Measurements from ENCODE around the gene CACNA2D2. TPM values are rescaled to one million over a fixed set of nuclear protein-coding genes. Genes with fewer than 3 reads are reported as not detected.

Gene CACNA2D2
- total and polyA plus RNA-seq, 2 of the 4 experiments (the other 2 are of a cell fraction): 0.15 TPM; not detected in 1

DNA sequence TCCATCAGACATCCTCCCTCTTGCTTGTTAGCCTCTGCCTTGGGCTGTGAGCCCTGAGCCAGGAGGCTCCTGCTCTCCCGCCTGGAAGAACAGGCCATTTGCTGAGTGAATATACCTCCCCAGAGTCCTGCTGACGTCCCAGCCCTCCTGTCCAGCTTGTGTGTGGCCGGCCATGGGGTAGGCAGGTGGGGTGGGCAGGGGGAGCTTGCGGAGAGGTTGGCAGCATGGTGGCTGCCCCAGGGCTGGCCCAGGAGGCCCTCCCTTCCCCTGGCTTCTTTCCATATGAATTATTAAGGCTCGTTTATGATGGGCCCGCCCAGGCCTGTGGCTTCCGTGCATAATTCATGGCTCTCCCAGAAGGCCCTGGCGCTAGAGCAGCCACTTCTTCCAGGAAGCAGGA, 18.7 kb downstream of the CACNA2D2 start:
- DNase-seq: no peak
- Histone ChIP-seq H2BK120ac (ENCODE audit: low read depth, low read length) (no peak overlapping the region), H3K18ac (ENCODE audit: low read depth, low read length) (no peak overlapping the region), H4K8ac (ENCODE audit: low read depth in 2 of 2, low read length in 2 of 2) (no peak overlapping the region), H4K91ac (ENCODE audit: insufficient read depth, low read depth, low read length) (no peak overlapping the region), H3K23ac (ENCODE audit: low read depth, low read length) (no peak overlapping the region), H3K4me1 (ENCODE audit: control insufficient read depth, insufficient read depth, low read length) (no peaks in the 10 kb centered on the region), H3K79me1 (ENCODE audit: low read depth in 1 of 2, low read length in 2 of 2) (no peaks in the 10 kb centered on the region), H3K4me3 (ENCODE audit: insufficient read depth, low read depth, low read length) (no peak overlapping the region), H3K9me1 (ENCODE audit: insufficient read depth, low read length) (no peaks in the 10 kb centered on the region), H3K36me3 (ENCODE audit: control insufficient read depth, insufficient read depth, low read length) (no peaks in the 10 kb centered on the region), H2AFZ (replicated peaks; ENCODE audit: low read length, poor library complexity) (no peak overlapping the region), H3K4me2 (ENCODE audit: low read depth, low read length) (no peak overlapping the region), H3K4ac (ENCODE audit: low read depth, low read length) (no peak overlapping the region), H3K27me3 (ENCODE audit: control insufficient read depth, insufficient read depth, low read length) (peaks cover 29% of the 10 kb centered on the region), H3K14ac (replicated peaks; ENCODE audit: low read depth, low read length) (no peak overlapping the region), H3K27ac (ENCODE audit: insufficient read depth, low read length) (no peak overlapping the region), H3K9ac (ENCODE audit: low read depth, low read length) (no peak overlapping the region), H2BK20ac (ENCODE audit: low read depth, low read length) (no peak overlapping the region), H2AK9ac (replicated peaks; ENCODE audit: low read depth, low read length, poor library complexity) (no peak overlapping the region), H3K9me3 (ENCODE audit: control insufficient read depth, insufficient read depth, low read length) (no peaks in the 10 kb centered on the region), H4K20me1 (ENCODE audit: insufficient read depth, low read length) (no peaks in the 10 kb centered on the region), H2AK5ac (ENCODE audit: low read depth, low read length) (no peak overlapping the region), H3K56ac (ENCODE audit: extremely low read depth, insufficient read depth, low read length) (no peak overlapping the region), H2BK5ac (ENCODE audit: low read depth, low read length, poor library complexity, severe bottlenecking) (no peak overlapping the region), H2BK15ac (ENCODE audit: low read depth, low read length) (no peak overlapping the region), H4K5ac (ENCODE audit: low read depth, low read length) (no peak overlapping the region)
- CTCF ChIA-PET: no interaction called here
- BruUV-seq (replicated peaks): no TSS peak
- intact Hi-C loops (cut with micrococcal nuclease): no loop called here
- in situ Hi-C loops (cut with MboI; ENCODE audit: low sequenced_read_pairs): no loop called here
- POLR2A ChIA-PET (ENCODE audit: unreplicated experiment): no interaction called here
- TF ChIP-seq RFX5 (IDR thresholded peaks at IDR 0.05; ENCODE audit: low read depth, low read length): no peak
- no peak for TF ChIP-seq RAD21 (IDR thresholded peaks at IDR 0.05; ENCODE audit: low read length)
- no peak for TF ChIP-seq POLR2A (IDR thresholded peaks at IDR 0.05; ENCODE audit: low read depth, low read length)
- TF ChIP-seq NFE2L2 (IDR thresholded peaks at IDR 0.05; ENCODE audit: low read depth, low read length): no peak
- no peak for TF ChIP-seq CEBPB (IDR thresholded peaks at IDR 0.05; ENCODE audit: low read depth, low read length)
- no peak for TF ChIP-seq SMC3 (IDR thresholded peaks at IDR 0.05; ENCODE audit: low read depth, low read length)
- TF ChIP-seq FOS (IDR thresholded peaks at IDR 0.05; ENCODE audit: low read depth, low read length): no peak
- no peak for TF ChIP-seq CHD1 (IDR thresholded peaks at IDR 0.05; ENCODE audit: low read depth, low read length)
- no peak for TF ChIP-seq MXI1 (IDR thresholded peaks at IDR 0.05; ENCODE audit: borderline replicate concordance, low read depth, low read length)
- TF ChIP-seq MAZ (IDR thresholded peaks at IDR 0.05; ENCODE audit: borderline replicate concordance, low read depth, low read length): no peak
- TF ChIP-seq MAFK (IDR thresholded peaks at IDR 0.05; ENCODE audit: low read depth, low read length): no peak
- TF ChIP-seq ELK1 (IDR thresholded peaks at IDR 0.05; ENCODE audit: borderline replicate concordance, low read depth, low read length): no peak
- TF ChIP-seq RCOR1 (IDR thresholded peaks at IDR 0.05; ENCODE audit: insufficient replicate concordance, low read length): no peak
- TF ChIP-seq, protein P1, sequence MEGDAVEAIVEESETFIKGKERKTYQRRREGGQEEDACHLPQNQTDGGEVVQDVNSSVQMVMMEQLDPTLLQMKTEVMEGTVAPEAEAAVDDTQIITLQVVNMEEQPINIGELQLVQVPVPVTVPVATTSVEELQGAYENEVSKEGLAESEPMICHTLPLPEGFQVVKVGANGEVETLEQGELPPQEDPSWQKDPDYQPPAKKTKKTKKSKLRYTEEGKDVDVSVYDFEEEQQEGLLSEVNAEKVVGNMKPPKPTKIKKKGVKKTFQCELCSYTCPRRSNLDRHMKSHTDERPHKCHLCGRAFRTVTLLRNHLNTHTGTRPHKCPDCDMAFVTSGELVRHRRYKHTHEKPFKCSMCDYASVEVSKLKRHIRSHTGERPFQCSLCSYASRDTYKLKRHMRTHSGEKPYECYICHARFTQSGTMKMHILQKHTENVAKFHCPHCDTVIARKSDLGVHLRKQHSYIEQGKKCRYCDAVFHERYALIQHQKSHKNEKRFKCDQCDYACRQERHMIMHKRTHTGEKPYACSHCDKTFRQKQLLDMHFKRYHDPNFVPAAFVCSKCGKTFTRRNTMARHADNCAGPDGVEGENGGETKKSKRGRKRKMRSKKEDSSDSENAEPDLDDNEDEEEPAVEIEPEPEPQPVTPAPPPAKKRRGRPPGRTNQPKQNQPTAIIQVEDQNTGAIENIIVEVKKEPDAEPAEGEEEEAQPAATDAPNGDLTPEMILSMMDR (conservative IDR thresholded peaks at IDR 0.05; ENCODE audit: low read depth, low read length): no peak
- no peak for TF ChIP-seq BHLHE40 (IDR thresholded peaks at IDR 0.05; ENCODE audit: low read depth, low read length)
- no peak for TF ChIP-seq USF2 (IDR thresholded peaks at IDR 0.05; ENCODE audit: low read depth, low read length)
- no peak for ATAC-seq (ENCODE audit: low read depth)
- dilution Hi-C loops (cut with HindIII; ENCODE audit: low sequenced_read_pairs, unreplicated experiment): no loop called here
- no CpG with 5 or more reads among the region's 8 CpGs for WGBS, 2 experiments (ENCODE audit: extremely low coverage in 2 of 2, insufficient read length in 1 of 2)
